Measurements from ENCODE around the gene FNDC3B. TPM values are rescaled to one million over a fixed set of nuclear protein-coding genes. Genes with fewer than 3 reads are reported as not detected.

The FNDC3B gene
- total and polyA plus RNA-seq, 4 donors, result 23.3 to 74.2 (median 32.9) TPM

DNA sequence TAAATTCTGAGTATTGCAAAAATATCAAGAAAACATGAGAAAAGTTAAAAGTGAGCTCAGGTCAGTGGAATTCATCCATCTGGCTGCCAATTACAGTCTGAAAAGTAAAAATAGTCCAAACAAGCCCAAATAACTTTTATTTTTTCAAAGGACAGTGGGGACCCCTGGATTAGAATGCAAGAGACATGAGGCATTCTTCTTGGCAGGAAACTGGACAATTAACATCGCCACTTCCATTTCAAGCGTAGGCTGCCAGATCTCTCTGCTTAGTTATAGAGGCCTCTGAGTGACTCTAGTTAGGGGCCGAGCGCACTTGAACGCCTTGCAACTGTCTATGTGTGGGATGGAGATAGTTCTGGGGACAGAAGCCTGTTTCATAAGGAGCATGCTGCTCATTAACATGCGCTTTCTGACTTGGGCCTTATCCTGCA lies 219.7 kb downstream of the FNDC3B start (continued):
- TF ChIP-seq, protein P1, sequence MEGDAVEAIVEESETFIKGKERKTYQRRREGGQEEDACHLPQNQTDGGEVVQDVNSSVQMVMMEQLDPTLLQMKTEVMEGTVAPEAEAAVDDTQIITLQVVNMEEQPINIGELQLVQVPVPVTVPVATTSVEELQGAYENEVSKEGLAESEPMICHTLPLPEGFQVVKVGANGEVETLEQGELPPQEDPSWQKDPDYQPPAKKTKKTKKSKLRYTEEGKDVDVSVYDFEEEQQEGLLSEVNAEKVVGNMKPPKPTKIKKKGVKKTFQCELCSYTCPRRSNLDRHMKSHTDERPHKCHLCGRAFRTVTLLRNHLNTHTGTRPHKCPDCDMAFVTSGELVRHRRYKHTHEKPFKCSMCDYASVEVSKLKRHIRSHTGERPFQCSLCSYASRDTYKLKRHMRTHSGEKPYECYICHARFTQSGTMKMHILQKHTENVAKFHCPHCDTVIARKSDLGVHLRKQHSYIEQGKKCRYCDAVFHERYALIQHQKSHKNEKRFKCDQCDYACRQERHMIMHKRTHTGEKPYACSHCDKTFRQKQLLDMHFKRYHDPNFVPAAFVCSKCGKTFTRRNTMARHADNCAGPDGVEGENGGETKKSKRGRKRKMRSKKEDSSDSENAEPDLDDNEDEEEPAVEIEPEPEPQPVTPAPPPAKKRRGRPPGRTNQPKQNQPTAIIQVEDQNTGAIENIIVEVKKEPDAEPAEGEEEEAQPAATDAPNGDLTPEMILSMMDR (IDR thresholded peaks at IDR 0.05; ENCODE audit: low read depth, low read length, missing input control), result no peak
- TF ChIP-seq YY1 (IDR thresholded peaks at IDR 0.05), result no peak
- no peak for TF ChIP-seq EGR1 (IDR thresholded peaks at IDR 0.05; ENCODE audit: low read depth in 2 of 2)
- TF ChIP-seq NR2F2 (IDR thresholded peaks at IDR 0.05), result no peak

DNA sequence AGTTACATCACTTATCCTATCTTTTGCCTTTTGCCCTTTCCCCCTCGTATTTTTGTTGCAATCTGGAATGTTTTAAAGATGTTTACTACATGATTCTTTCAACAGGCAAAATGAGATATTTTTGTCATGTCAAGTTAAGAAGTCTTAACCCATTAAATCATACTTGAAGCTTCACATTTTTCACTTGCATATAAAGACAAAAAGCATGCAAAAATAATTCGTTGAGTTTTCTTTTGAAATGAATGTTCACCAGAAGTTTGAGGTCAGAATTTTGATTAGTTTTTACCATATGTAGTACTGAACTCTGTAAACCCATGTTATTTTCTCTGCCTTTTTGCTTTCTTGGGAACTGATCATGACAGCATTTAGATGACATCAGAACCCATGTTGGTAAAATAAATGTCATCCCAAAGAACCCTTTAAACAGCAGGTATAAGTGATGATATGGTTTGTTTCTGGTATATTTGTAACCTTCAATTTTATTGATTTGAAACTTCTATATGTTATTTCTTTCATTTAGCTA lies 220.4 kb downstream of the FNDC3B start:
- Histone ChIP-seq H3K4me3 (ENCODE audit: low read depth in 1 of 3, low read length in 3 of 3) (no peak overlapping the region), H3K36me3 (ENCODE audit: control insufficient read depth in 4 of 4, insufficient read depth in 3 of 4, low read depth in 1 of 4, low read length in 3 of 4) (peaks cover 3 to 17% (median 11%) of the 10 kb centered on the region in 4 donors), H3K27me3 (ENCODE audit: control insufficient read depth in 4 of 4, insufficient read depth in 4 of 4, low read length in 3 of 4) (no peaks in the 10 kb centered on the region), H3K9ac (ENCODE audit: low read depth in 1 of 2, low read length in 2 of 2) (no peak overlapping the region), H3K27ac (ENCODE audit: low read depth in 1 of 2, low read length in 2 of 2) (no peak overlapping the region), H3K9me3 (ENCODE audit: control insufficient read depth in 4 of 4, low read length in 3 of 4) (no peaks in the 10 kb centered on the region), H3K4me1 (ENCODE audit: control insufficient read depth in 4 of 4, insufficient read depth in 4 of 4, low read length in 3 of 4) (peaks cover 0 to 17% (median 10%) of the 10 kb centered on the region in 4 donors)
- TF ChIP-seq TAF1 (conservative IDR thresholded peaks at IDR 0.05) (no peak), HNF4A (conservative IDR thresholded peaks at IDR 0.05) (no peak), EGR1 (IDR thresholded peaks at IDR 0.05; ENCODE audit: low read depth in 2 of 2) (no peak), RAD21 (IDR thresholded peaks at IDR 0.05) (no peak), SP1 (IDR thresholded peaks at IDR 0.05) (no peak), HNF4G (IDR thresholded peaks at IDR 0.05) (no peak), FOXA1 (IDR thresholded peaks at IDR 0.05) (no peak), FOXA2 (IDR thresholded peaks at IDR 0.05) (no peak)
- TF ChIP-seq, protein P2, sequence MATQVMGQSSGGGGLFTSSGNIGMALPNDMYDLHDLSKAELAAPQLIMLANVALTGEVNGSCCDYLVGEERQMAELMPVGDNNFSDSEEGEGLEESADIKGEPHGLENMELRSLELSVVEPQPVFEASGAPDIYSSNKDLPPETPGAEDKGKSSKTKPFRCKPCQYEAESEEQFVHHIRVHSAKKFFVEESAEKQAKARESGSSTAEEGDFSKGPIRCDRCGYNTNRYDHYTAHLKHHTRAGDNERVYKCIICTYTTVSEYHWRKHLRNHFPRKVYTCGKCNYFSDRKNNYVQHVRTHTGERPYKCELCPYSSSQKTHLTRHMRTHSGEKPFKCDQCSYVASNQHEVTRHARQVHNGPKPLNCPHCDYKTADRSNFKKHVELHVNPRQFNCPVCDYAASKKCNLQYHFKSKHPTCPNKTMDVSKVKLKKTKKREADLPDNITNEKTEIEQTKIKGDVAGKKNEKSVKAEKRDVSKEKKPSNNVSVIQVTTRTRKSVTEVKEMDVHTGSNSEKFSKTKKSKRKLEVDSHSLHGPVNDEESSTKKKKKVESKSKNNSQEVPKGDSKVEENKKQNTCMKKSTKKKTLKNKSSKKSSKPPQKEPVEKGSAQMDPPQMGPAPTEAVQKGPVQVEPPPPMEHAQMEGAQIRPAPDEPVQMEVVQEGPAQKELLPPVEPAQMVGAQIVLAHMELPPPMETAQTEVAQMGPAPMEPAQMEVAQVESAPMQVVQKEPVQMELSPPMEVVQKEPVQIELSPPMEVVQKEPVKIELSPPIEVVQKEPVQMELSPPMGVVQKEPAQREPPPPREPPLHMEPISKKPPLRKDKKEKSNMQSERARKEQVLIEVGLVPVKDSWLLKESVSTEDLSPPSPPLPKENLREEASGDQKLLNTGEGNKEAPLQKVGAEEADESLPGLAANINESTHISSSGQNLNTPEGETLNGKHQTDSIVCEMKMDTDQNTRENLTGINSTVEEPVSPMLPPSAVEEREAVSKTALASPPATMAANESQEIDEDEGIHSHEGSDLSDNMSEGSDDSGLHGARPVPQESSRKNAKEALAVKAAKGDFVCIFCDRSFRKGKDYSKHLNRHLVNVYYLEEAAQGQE (IDR thresholded peaks at IDR 0.05), result no peak
- no peak for DNase-seq (ENCODE audit: low spot score)
- WGBS, result 48% methylated on average over 2 of the region's 2 CpGs

DNA sequence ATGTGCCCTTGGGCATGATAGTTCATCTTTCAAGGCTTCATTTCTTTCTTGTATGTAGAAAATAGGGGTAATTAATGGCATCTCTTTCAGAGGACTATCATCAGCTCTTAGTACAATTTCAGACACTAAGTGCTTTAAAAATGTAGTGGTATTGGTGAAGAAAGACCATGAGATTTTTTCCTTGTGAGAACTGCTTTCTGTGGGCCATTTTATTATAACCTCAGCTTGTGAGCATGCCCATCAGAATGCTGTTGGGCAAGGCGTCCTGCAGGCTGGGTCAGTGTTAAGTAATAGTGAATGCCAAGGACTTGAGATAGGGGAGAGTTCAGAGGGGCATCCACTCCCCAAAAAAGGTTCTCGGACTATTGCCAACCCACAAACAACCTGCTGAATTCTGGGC lies 221.0 kb downstream of the FNDC3B start:
- Histone ChIP-seq H3K36me3 (ENCODE audit: control insufficient read depth in 4 of 4, insufficient read depth in 3 of 4, low read depth in 1 of 4, low read length in 3 of 4) (peaks cover 3 to 19% (median 10%) of the 10 kb centered on the region in 4 donors), H3K27me3 (ENCODE audit: control insufficient read depth in 4 of 4, insufficient read depth in 4 of 4, low read length in 3 of 4) (no peaks in the 10 kb centered on the region), H3K4me3 (ENCODE audit: low read depth in 1 of 3, low read length in 3 of 3) (no peak overlapping the region), H3K4me1 (ENCODE audit: control insufficient read depth in 4 of 4, insufficient read depth in 4 of 4, low read length in 3 of 4) (peaks cover 0 to 17% (median 9%) of the 10 kb centered on the region in 4 donors), H3K9ac (ENCODE audit: low read depth in 1 of 2, low read length in 2 of 2) (no peak overlapping the region), H3K9me3 (ENCODE audit: control insufficient read depth in 4 of 4, low read length in 3 of 4) (no peaks in the 10 kb centered on the region), H3K27ac (ENCODE audit: low read depth in 1 of 2, low read length in 2 of 2) (no peak overlapping the region)
- DNase-seq (ENCODE audit: low spot score), result no peak
- WGBS, result 78% methylated on average over 2 of the region's 2 CpGs
- TF ChIP-seq, protein P1 (IDR thresholded peaks at IDR 0.05; ENCODE audit: low read depth, low read length, missing input control), result no peak
- TF ChIP-seq HNF4A (conservative IDR thresholded peaks at IDR 0.05) (peak in 1 of 2 donors; percentile 23), RXRA (IDR thresholded peaks at IDR 0.05) (peak in 1 of 2 donors; percentile 17)

Data from liver (tissue), 9 donors.